Measurements from ENCODE around the gene IGFBP5.

Gene IGFBP5

DNA sequence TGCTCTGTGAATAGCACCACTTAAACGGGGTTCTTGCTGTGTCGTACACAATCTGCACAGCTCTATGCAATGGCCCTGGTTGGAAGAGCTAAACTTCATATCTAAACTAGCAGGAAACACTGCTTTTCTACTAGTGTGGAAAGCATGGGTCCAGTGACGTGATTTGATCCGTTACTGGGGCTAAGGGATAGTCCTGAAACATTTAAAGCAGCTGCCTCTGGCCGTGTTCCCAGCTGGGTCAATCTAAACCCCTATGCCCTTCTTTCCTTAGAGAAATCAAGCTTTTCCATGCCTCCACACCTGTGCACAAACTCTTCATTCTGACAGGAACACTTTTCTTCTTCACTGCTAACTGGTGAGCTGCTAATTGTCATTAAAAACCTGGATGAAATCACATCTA is 5.4 kb upstream of the IGFBP5 start:
- H2AK5ac ChIP-seq (ENCODE audit: low read depth, low read length), result no peak overlapping the region
- H3K23ac ChIP-seq (ENCODE audit: low read depth, low read length, poor library complexity), result no peak overlapping the region
- no peak overlapping the region for H4K91ac ChIP-seq (ENCODE audit: low read depth, low read length, poor library complexity)
- no peak overlapping the region for H3K4me2 ChIP-seq (ENCODE audit: insufficient read depth, low read length, poor library complexity, severe bottlenecking)
- no peaks in the 10 kb centered on the region for H3K9me3 ChIP-seq (replicated peaks in 1 of 2; ENCODE audit: control insufficient read depth in 2 of 2, insufficient read depth in 1 of 2, low read depth in 1 of 2, low read length in 2 of 2)
- peak overlapping the region; percentile 42 for H3K14ac ChIP-seq (ENCODE audit: low read length)
- no peak overlapping the region for H3K9ac ChIP-seq (ENCODE audit: low read depth, low read length, poor library complexity)
- no peak overlapping the region for H2BK15ac ChIP-seq (ENCODE audit: low read length)
- DNase-seq (ENCODE audit: low spot score), result no peak
- no peak overlapping the region for H2BK120ac ChIP-seq (ENCODE audit: low read depth, low read length)
- no peaks in the 10 kb centered on the region for H3K36me3 ChIP-seq (replicated peaks in 1 of 2; ENCODE audit: control insufficient read depth in 2 of 2, insufficient read depth in 2 of 2, low read length in 2 of 2)
- no peak overlapping the region for H2AFZ ChIP-seq (ENCODE audit: low read length)
- H3K4me3 ChIP-seq (ENCODE audit: low read length in 2 of 2), result no peak overlapping the region
- no peak overlapping the region for H2BK5ac ChIP-seq (ENCODE audit: low read length)
- no peak overlapping the region for H2BK12ac ChIP-seq (ENCODE audit: low read length)
- no CpG with 5 or more reads among the region's 5 CpGs for WGBS, 2 donors (ENCODE audit: extremely low coverage in 2 of 2, insufficient read length in 2 of 2, insufficient replicate concordance in 1 of 2)
- H3K4ac ChIP-seq (ENCODE audit: low read length), result no peak overlapping the region
- H3K18ac ChIP-seq (ENCODE audit: low read length), result no peak overlapping the region
- no peak overlapping the region for H4K8ac ChIP-seq (ENCODE audit: low read depth, low read length)
- no peak overlapping the region for H3K27ac ChIP-seq (replicated peaks; ENCODE audit: low read length)
- no peaks in the 10 kb centered on the region for H3K27me3 ChIP-seq (ENCODE audit: control insufficient read depth in 3 of 3, insufficient read depth in 3 of 3, low read depth in 1 of 3, low read length in 3 of 3)
- H3K79me1 ChIP-seq (ENCODE audit: low read depth, low read length), result no peaks in the 10 kb centered on the region
- H3K4me1 ChIP-seq (ENCODE audit: control insufficient read depth in 2 of 2, insufficient read depth in 1 of 2, low read depth in 1 of 2, low read length in 2 of 2), result peaks cover 15 to 26% of the 10 kb centered on the region in 2 donors

DNA sequence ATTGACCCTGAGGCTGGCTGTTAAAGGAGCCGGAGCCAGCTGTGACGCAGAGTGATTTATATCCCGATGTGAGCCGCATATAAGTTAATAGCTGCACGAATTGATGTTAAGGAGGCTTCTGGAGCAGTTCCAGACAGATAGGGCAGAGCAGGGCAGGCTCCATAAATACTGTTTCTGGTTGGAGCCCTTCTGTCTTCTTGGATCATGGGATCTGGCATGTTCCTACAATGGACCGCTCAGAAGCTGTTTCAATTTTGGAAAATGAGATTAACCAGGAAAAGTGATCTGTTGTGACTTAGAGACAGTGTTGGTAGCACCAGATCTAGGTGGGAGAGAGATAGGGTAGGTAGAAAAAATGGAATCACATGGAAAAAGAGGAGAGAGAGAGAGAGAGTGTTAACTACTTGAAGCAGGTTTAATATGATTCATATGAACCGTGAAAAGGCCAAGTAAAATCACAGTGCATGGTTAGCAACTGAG is 4.8 kb upstream of the IGFBP5 start:
- DNase-seq (ENCODE audit: low spot score), result no peak
- no peaks in the 10 kb centered on the region for H3K27me3 ChIP-seq (ENCODE audit: control insufficient read depth in 3 of 3, insufficient read depth in 3 of 3, low read depth in 1 of 3, low read length in 3 of 3)
- H3K18ac ChIP-seq (ENCODE audit: low read length), result no peak overlapping the region
- H3K36me3 ChIP-seq (replicated peaks in 1 of 2; ENCODE audit: control insufficient read depth in 2 of 2, insufficient read depth in 2 of 2, low read length in 2 of 2), result no peaks in the 10 kb centered on the region
- H2BK12ac ChIP-seq (ENCODE audit: low read length), result no peak overlapping the region
- H3K23ac ChIP-seq (ENCODE audit: low read depth, low read length, poor library complexity), result no peak overlapping the region
- WGBS, 2 donors (ENCODE audit: extremely low coverage in 2 of 2, insufficient read length in 2 of 2, insufficient replicate concordance in 1 of 2), result no CpG with 5 or more reads among the region's 7 CpGs
- no peak overlapping the region for H4K8ac ChIP-seq (ENCODE audit: low read depth, low read length)
- no peaks in the 10 kb centered on the region for H3K9me3 ChIP-seq (replicated peaks in 1 of 2; ENCODE audit: control insufficient read depth in 2 of 2, insufficient read depth in 1 of 2, low read depth in 1 of 2, low read length in 2 of 2)
- H2BK120ac ChIP-seq (ENCODE audit: low read depth, low read length), result no peak overlapping the region
- no peak overlapping the region for H3K27ac ChIP-seq (replicated peaks; ENCODE audit: low read length)
- H3K4ac ChIP-seq (ENCODE audit: low read length), result no peak overlapping the region
- H3K4me2 ChIP-seq (ENCODE audit: insufficient read depth, low read length, poor library complexity, severe bottlenecking), result no peak overlapping the region
- no peak overlapping the region for H2BK15ac ChIP-seq (ENCODE audit: low read length)
- no peak overlapping the region for H3K4me3 ChIP-seq (ENCODE audit: low read length in 2 of 2)
- H4K91ac ChIP-seq (ENCODE audit: low read depth, low read length, poor library complexity), result no peak overlapping the region
- H2AK5ac ChIP-seq (ENCODE audit: low read depth, low read length), result no peak overlapping the region
- H3K79me1 ChIP-seq (ENCODE audit: low read depth, low read length), result no peaks in the 10 kb centered on the region
- H3K9ac ChIP-seq (ENCODE audit: low read depth, low read length, poor library complexity), result no peak overlapping the region
- no peak overlapping the region for H2BK5ac ChIP-seq (ENCODE audit: low read length)
- H3K4me1 ChIP-seq (ENCODE audit: control insufficient read depth in 2 of 2, insufficient read depth in 1 of 2, low read depth in 1 of 2, low read length in 2 of 2), result peaks cover 17 to 29% of the 10 kb centered on the region in 2 donors
- no peak overlapping the region for H3K14ac ChIP-seq (ENCODE audit: low read length)
- H2AFZ ChIP-seq (ENCODE audit: low read length), result no peak overlapping the region

- Histone ChIP-seq H3K18ac (ENCODE audit: low read length) (no peak overlapping the region), H2AK5ac (ENCODE audit: low read depth, low read length) (no peak overlapping the region), H3K9ac (ENCODE audit: low read depth, low read length, poor library complexity) (no peak overlapping the region), H2BK15ac (ENCODE audit: low read length) (no peak overlapping the region), H4K91ac (ENCODE audit: low read depth, low read length, poor library complexity) (no peak overlapping the region), H3K36me3 (replicated peaks in 1 of 2; ENCODE audit: control insufficient read depth in 2 of 2, insufficient read depth in 2 of 2, low read length in 2 of 2) (no peaks in the 10 kb centered on the region), H3K23ac (ENCODE audit: low read depth, low read length, poor library complexity) (no peak overlapping the region), H3K4me1 (ENCODE audit: control insufficient read depth in 2 of 2, insufficient read depth in 1 of 2, low read depth in 1 of 2, low read length in 2 of 2) (peaks cover 17 to 31% of the 10 kb centered on the region in 2 donors), H3K27ac (replicated peaks; ENCODE audit: low read length) (no peak overlapping the region), H2BK120ac (ENCODE audit: low read depth, low read length) (no peak overlapping the region), H2BK12ac (ENCODE audit: low read length) (no peak overlapping the region), H3K79me1 (ENCODE audit: low read depth, low read length) (no peaks in the 10 kb centered on the region), H3K9me3 (replicated peaks in 1 of 2; ENCODE audit: control insufficient read depth in 2 of 2, insufficient read depth in 1 of 2, low read depth in 1 of 2, low read length in 2 of 2) (no peaks in the 10 kb centered on the region), H2BK5ac (ENCODE audit: low read length) (no peak overlapping the region), H3K4ac (ENCODE audit: low read length) (no peak overlapping the region), H3K4me3 (ENCODE audit: low read length in 2 of 2) (no peak overlapping the region), H2AFZ (ENCODE audit: low read length) (no peak overlapping the region), H3K4me2 (ENCODE audit: insufficient read depth, low read length, poor library complexity, severe bottlenecking) (no peak overlapping the region), H3K14ac (ENCODE audit: low read length) (no peak overlapping the region), H3K27me3 (ENCODE audit: control insufficient read depth in 3 of 3, insufficient read depth in 3 of 3, low read depth in 1 of 3, low read length in 3 of 3) (no peaks in the 10 kb centered on the region), H4K8ac (ENCODE audit: low read depth, low read length) (no peak overlapping the region)
- DNase-seq (ENCODE audit: low spot score), result no peak
- no CpG with 5 or more reads among the region's 5 CpGs for WGBS, 2 donors (ENCODE audit: extremely low coverage in 2 of 2, insufficient read length in 2 of 2, insufficient replicate concordance in 1 of 2)
Observed at GRCh38 chr2:216698895-216699294, 3.5 kb upstream of the IGFBP5 start.

DNA sequence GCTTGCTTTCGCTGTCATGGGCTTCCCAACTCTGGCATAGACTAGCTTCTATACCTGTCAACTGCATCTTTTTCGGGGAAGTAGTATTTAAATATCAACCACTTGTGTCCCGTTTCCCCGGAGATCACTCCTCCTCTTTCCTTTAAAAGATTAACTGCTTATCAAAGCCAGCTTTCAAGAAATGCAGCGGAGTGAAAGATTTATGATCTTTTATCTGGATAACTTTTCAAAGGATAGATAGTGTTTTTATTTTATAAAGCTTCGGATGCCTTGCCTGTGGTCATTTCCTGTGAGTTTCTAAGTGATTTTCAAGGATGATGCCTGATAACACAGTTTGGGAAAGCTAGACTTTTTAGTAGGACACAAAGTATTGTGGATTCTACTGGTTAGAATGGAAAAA is 2.9 kb upstream of the IGFBP5 start:
- no peak for DNase-seq (ENCODE audit: low spot score)
- no peak overlapping the region for H3K4me3 ChIP-seq (ENCODE audit: low read length in 2 of 2)
- H3K9me3 ChIP-seq (replicated peaks in 1 of 2; ENCODE audit: control insufficient read depth in 2 of 2, insufficient read depth in 1 of 2, low read depth in 1 of 2, low read length in 2 of 2), result no peaks in the 10 kb centered on the region
- no peak overlapping the region for H2BK15ac ChIP-seq (ENCODE audit: low read length)
- H3K18ac ChIP-seq (ENCODE audit: low read length), result no peak overlapping the region
- H3K23ac ChIP-seq (ENCODE audit: low read depth, low read length, poor library complexity), result no peak overlapping the region
- no CpG with 5 or more reads among the region's 6 CpGs for WGBS, 2 donors (ENCODE audit: extremely low coverage in 2 of 2, insufficient read length in 2 of 2, insufficient replicate concordance in 1 of 2)
- H3K27me3 ChIP-seq (ENCODE audit: control insufficient read depth in 3 of 3, insufficient read depth in 3 of 3, low read depth in 1 of 3, low read length in 3 of 3), result no peaks in the 10 kb centered on the region
- H3K79me1 ChIP-seq (ENCODE audit: low read depth, low read length), result no peaks in the 10 kb centered on the region
- no peak overlapping the region for H3K14ac ChIP-seq (ENCODE audit: low read length)
- no peak overlapping the region for H3K4ac ChIP-seq (ENCODE audit: low read length)
- no peak overlapping the region for H3K9ac ChIP-seq (ENCODE audit: low read depth, low read length, poor library complexity)
- H2BK5ac ChIP-seq (ENCODE audit: low read length), result no peak overlapping the region
- no peak overlapping the region for H2AK5ac ChIP-seq (ENCODE audit: low read depth, low read length)
- H2BK120ac ChIP-seq (ENCODE audit: low read depth, low read length), result no peak overlapping the region
- H4K8ac ChIP-seq (ENCODE audit: low read depth, low read length), result no peak overlapping the region
- no peak overlapping the region for H3K4me2 ChIP-seq (ENCODE audit: insufficient read depth, low read length, poor library complexity, severe bottlenecking)
- no peak overlapping the region for H2AFZ ChIP-seq (ENCODE audit: low read length)
- H3K27ac ChIP-seq (replicated peaks; ENCODE audit: low read length), result no peak overlapping the region
- H4K91ac ChIP-seq (ENCODE audit: low read depth, low read length, poor library complexity), result no peak overlapping the region
- no peaks in the 10 kb centered on the region for H3K36me3 ChIP-seq (replicated peaks in 1 of 2; ENCODE audit: control insufficient read depth in 2 of 2, insufficient read depth in 2 of 2, low read length in 2 of 2)
- H2BK12ac ChIP-seq (ENCODE audit: low read length), result no peak overlapping the region
- H3K4me1 ChIP-seq (ENCODE audit: control insufficient read depth in 2 of 2, insufficient read depth in 1 of 2, low read depth in 1 of 2, low read length in 2 of 2), result peaks cover 17 to 33% of the 10 kb centered on the region in 2 donors
